PC-9 (cell line): ENCODE measurements around the gene C5orf58. TPM values are rescaled to one million over a fixed set of nuclear protein-coding genes. Genes with fewer than 3 reads are reported as not detected.

Experiments
- BruUV-seq: library from RNA; stranded (reverse); fragments of 400-500 nt; replicated peaks from 2 replicates; lab custom pipeline; 2021; lab: Mats Ljungman, UMichigan
- CTCF ChIA-PET: fragments of 300-600 bp; sonication (Branson Sonifier 250); formaldehyde crosslinking; loops from one replicate; lab custom pipeline; 2022; ENCODE audit warnings: antibody characterized with exemption; lab: Charles Lee
- POLR2A ChIA-PET: fragments of 300-600 bp; sonication (Branson Sonifier 250); formaldehyde crosslinking; loops from one replicate; lab custom pipeline; 2022; ENCODE audit warnings: antibody characterized with exemption; ENCODE audit not compliant: unreplicated experiment; lab: Charles Lee
- DNase-seq, 2 experiments: peaks; one replicate each; pipeline versions ENCODE4 v3.0.0 to v3.0.0-alpha.2; 2015 to 2022; ENCODE audit warnings: mixed read lengths in 1 of 2
- H2AFZ ChIP-seq: fragments of 200-600 bp; sonication (generic); 2 replicates; pipeline ENCODE4 v1.8.1; 2017; ENCODE audit warnings: antibody characterized with exemption
- H3F3A ChIP-seq: fragments of 200-600 bp; sonication (generic); 2 replicates; pipeline ENCODE4 v1.8.1; 2017; ENCODE audit warnings: antibody characterized with exemption, mild to moderate bottlenecking, low read depth; ENCODE audit not compliant: insufficient read depth
- H3K27ac ChIP-seq: fragments of 200-600 bp; sonication (generic); 2 replicates; pipeline ENCODE4 v1.6.1; 2016; ENCODE audit warnings: mixed run types
- H3K27me3 ChIP-seq: fragments of 200-600 bp; sonication (generic); 2 replicates; pipeline ENCODE4 v1.6.1; 2016; ENCODE audit warnings: low read depth, mixed run types; ENCODE audit not compliant: insufficient read depth
- H3K36me3 ChIP-seq: fragments of 200-600 bp; sonication (generic); 2 replicates; pipeline ENCODE4 v1.6.1; 2016; ENCODE audit warnings: low read depth, mixed run types
- H3K4me1 ChIP-seq: fragments of 200-600 bp; sonication (generic); replicated peaks from 2 replicates; pipeline ENCODE4 v1.6.1; 2016; ENCODE audit warnings: mixed run types; ENCODE audit not compliant: insufficient read depth
- H3K4me2 ChIP-seq: fragments of 200-600 bp; sonication (generic); 2 replicates; pipeline ENCODE4 v1.6.1; 2017; ENCODE audit warnings: mixed run types
- H3K4me3 ChIP-seq: fragments of 200-600 bp; sonication (generic); 2 replicates; pipeline ENCODE4 v1.6.1; 2016; ENCODE audit warnings: mixed run types
- H3K79me2 ChIP-seq: fragments of 200-600 bp; sonication (generic); 2 replicates; pipeline ENCODE4 v1.6.1; 2017; ENCODE audit warnings: low read depth, mixed run types
- H3K9me2 ChIP-seq: fragments of 200-600 bp; sonication (generic); 2 replicates; pipeline ENCODE4 v1.8.1; 2017; ENCODE audit warnings: mild to moderate bottlenecking; ENCODE audit not compliant: insufficient read depth
- H3K9me3 ChIP-seq: fragments of 200-600 bp; sonication (generic); 2 replicates; pipeline ENCODE4 v1.8.1; 2016; ENCODE audit warnings: low read depth; ENCODE audit not compliant: insufficient read depth
- H4K20me1 ChIP-seq: fragments of 200-600 bp; sonication (generic); 2 replicates; pipeline ENCODE4 v1.8.1; 2017; ENCODE audit not compliant: insufficient read depth
- EZH2 ChIP-seq: fragments of 200-600 bp; sonication (generic); IDR thresholded peaks from 2 replicates; pipeline ENCODE4 v1.8.0; 2017; ENCODE audit warnings: antibody characterized with exemption, low read depth
- intact Hi-C: fragments of 100-400 bp; cut with micrococcal nuclease; formaldehyde crosslinking; loops from one replicate; pipeline ENCODE4 v1.10.0; 2022; ENCODE audit not compliant: unreplicated experiment
- total RNA-seq: library from RNA; stranded (reverse); gene quantifications from 2 replicates; pipeline ENCODE4 v1.2.3, GENCODE V29; 2021
- TF ChIP-seq, protein P1 (sequence below): fragments of 200-600 bp; sonication (generic); conservative IDR thresholded peaks from 2 replicates; pipeline ENCODE4 v1.6.1; 2017; ENCODE audit warnings: mixed run types, antibody characterized with exemption, mild to moderate bottlenecking, moderate library complexity

The C5orf58 gene
- total RNA-seq, 1 experiment from 2014 or later: not detected

DNA sequence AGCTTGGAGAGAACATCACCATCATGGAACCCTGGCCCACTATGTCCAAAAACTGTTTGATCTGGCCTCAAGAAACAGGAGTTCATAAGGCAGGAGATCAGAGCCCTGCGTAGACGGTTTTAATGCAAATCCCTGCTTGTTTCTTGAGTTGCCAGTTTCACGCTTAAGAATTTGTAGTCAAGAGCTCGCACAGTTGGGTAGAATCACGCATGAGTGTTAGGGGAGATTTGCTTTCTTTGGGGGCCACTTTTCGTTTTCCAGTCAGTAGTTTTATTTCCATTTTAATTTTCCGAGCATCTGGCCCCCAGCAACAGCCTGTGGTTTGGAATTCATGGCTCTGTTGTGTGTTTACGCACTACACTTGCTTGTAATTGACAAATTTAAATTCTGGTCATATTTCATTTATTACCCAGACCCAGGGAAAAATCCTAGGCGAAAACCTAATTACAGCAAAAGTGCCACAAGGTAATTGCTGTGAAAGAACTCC is 6.6 kb upstream of the C5orf58 start:
- H3F3A ChIP-seq: no peaks in the 10 kb centered on the region
- no peak overlapping the region for H3K4me3 ChIP-seq
- H3K9me3 ChIP-seq: no peaks in the 10 kb centered on the region
- H3K4me2 ChIP-seq: no peak overlapping the region
- no peaks in the 10 kb centered on the region for H3K27me3 ChIP-seq
- intact Hi-C loops: loop anchor here (1.0 kb wide), 2 partner anchors 195 to 407 kb away; no protein-coding TSS in a partner anchor
- no peaks in the 10 kb centered on the region for H3K4me1 ChIP-seq
- no TSS peak for BruUV-seq
- H3K79me2 ChIP-seq: no peaks in the 10 kb centered on the region
- ChIA-PET POLR2A (no interaction called here), CTCF (interaction anchor here (0.6 to 1.0 kb wide), 3 partner anchors 202 to 515 kb away, joined by 3 to 6 read pairs (median 3); no protein-coding TSS in a partner anchor)
- TF ChIP-seq, protein P1, sequence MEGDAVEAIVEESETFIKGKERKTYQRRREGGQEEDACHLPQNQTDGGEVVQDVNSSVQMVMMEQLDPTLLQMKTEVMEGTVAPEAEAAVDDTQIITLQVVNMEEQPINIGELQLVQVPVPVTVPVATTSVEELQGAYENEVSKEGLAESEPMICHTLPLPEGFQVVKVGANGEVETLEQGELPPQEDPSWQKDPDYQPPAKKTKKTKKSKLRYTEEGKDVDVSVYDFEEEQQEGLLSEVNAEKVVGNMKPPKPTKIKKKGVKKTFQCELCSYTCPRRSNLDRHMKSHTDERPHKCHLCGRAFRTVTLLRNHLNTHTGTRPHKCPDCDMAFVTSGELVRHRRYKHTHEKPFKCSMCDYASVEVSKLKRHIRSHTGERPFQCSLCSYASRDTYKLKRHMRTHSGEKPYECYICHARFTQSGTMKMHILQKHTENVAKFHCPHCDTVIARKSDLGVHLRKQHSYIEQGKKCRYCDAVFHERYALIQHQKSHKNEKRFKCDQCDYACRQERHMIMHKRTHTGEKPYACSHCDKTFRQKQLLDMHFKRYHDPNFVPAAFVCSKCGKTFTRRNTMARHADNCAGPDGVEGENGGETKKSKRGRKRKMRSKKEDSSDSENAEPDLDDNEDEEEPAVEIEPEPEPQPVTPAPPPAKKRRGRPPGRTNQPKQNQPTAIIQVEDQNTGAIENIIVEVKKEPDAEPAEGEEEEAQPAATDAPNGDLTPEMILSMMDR: no peak; the same call in 1 of the 2 replicates
- no peak for TF ChIP-seq EZH2
- no peak overlapping the region for H3K27ac ChIP-seq
- no peaks in the 10 kb centered on the region for H3K36me3 ChIP-seq
- DNase-seq: no peak
- H4K20me1 ChIP-seq: no peaks in the 10 kb centered on the region
- no peaks in the 10 kb centered on the region for H3K9me2 ChIP-seq
- no peak overlapping the region for H2AFZ ChIP-seq

DNA sequence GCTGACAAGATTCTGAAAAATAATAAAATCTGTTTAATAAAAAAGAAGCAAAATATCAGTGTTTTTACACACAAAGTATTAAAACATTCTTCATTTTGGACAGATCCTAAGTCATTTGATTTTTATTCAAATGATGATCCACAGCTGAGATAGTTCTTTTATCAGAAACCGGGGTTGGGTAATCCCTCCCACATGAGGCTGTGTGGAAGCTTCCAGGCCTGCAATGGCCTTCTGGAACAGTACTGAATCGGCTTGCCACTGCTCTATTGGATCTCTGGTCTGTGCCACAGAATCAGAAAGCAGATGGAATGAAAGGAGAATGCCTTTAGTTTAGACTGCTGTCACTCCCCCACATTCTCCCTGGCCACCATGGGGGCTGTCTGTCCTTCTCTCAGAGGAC is 6.1 kb upstream of the C5orf58 start:
- H3K4me3 ChIP-seq: no peak overlapping the region
- no peaks in the 10 kb centered on the region for H3K79me2 ChIP-seq
- no peak overlapping the region for H3K27ac ChIP-seq
- BruUV-seq: no TSS peak
- no peaks in the 10 kb centered on the region for H3K4me1 ChIP-seq
- TF ChIP-seq, protein P1: no peak
- TF ChIP-seq EZH2: no peak
- no peaks in the 10 kb centered on the region for H4K20me1 ChIP-seq
- no peaks in the 10 kb centered on the region for H3K36me3 ChIP-seq
- DNase-seq: no peak
- ChIA-PET CTCF (interaction anchor here (0.6 to 0.8 kb wide), 2 partner anchors 201 to 514 kb away, joined by 3 to 6 read pairs; no protein-coding TSS in a partner anchor), POLR2A (no interaction called here)
- no peaks in the 10 kb centered on the region for H3F3A ChIP-seq
- intact Hi-C loops: loop anchor here (1.0 kb wide), 2 partner anchors 195 to 407 kb away; no protein-coding TSS in a partner anchor
- no peaks in the 10 kb centered on the region for H3K27me3 ChIP-seq
- H3K4me2 ChIP-seq: no peak overlapping the region
- H3K9me2 ChIP-seq: no peaks in the 10 kb centered on the region
- H2AFZ ChIP-seq: no peak overlapping the region
- no peaks in the 10 kb centered on the region for H3K9me3 ChIP-seq

DNA sequence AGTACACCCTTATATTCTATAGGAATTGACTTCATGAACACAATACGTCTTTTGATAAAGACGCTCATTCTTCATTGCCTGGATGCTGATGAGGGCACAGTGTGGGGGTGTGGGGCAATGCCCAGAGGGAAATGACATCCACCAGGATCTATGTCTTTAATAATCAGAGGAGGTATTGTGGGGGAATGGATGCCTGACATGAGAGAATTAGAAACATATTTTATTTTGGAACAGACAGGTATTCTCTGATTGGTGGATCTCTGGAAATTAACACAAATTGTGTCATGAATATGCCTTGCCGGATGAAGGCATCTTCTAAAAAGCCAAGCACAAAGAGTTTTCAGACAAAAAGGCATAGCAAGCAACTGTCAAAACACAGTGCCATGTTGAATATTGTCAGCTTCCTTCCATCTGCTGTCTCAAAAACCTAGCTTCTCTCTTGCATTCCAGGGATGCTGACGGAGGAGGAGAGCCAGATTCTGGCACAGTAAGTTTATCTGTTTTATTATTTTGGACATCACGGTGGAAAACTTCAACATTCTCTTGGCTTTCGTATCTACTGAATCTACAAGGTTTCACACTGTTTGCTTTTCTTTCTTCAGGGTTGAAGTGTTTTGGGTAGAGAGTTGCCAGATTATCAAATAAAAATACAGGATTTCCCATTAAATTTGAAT is 3.9 kb upstream of the C5orf58 start:
- Histone ChIP-seq H2AFZ (no peak overlapping the region), H3K4me3 (no peak overlapping the region), H3K36me3 (no peaks in the 10 kb centered on the region), H3K27ac (no peak overlapping the region), H3F3A (no peaks in the 10 kb centered on the region), H3K9me2 (no peaks in the 10 kb centered on the region), H3K79me2 (no peaks in the 10 kb centered on the region), H3K4me2 (no peak overlapping the region), H4K20me1 (no peaks in the 10 kb centered on the region), H3K4me1 (no peaks in the 10 kb centered on the region), H3K9me3 (no peaks in the 10 kb centered on the region), H3K27me3 (no peaks in the 10 kb centered on the region)
- ChIA-PET CTCF (no interaction called here), POLR2A (no interaction called here)
- BruUV-seq: no TSS peak
- DNase-seq: peak in 1 of 2 experiments; percentile 32
- TF ChIP-seq, protein P1: no peak
- no peak for TF ChIP-seq EZH2
- intact Hi-C loops: no loop called here
